ENCODE results near the gene HOXA7.

HOXA7 gene

DNA sequence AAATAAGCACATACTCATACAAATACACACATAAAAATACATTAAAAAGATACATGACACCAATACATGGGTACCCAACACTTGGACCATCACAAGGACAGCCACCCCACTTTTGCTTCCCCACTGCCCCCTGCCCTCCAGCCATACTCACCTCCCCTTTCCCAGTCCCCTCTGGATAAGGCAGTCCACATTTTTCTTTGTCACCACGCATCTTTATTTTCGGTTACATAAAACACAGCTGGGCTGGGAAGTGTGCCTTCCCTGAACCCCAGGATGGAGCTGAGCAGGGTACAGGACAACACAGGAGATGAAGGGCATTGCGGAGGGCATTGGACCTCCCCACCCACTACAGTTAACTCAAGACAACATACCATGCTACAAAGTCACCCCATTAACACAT is 2.9 kb downstream of the HOXA7 start:
- DNase-seq (ENCODE audit: insufficient read length, low spot score) (no peak), FAIRE-seq (no peak)
- TF ChIP-seq POLR2A (IDR thresholded peaks at IDR 0.05; ENCODE audit: low read depth, low read length), result no peak
- TF ChIP-seq SPI1 (IDR thresholded peaks at IDR 0.05; ENCODE audit: low read depth, low read length), result no peak
- TF ChIP-seq POLR2AphosphoS5 (IDR thresholded peaks at IDR 0.05; ENCODE audit: low read depth, low read length), result no peak
- TF ChIP-seq POU2F2 (IDR thresholded peaks at IDR 0.05; ENCODE audit: low read depth, low read length), result no peak
- no peak for TF ChIP-seq PAX5 (IDR thresholded peaks at IDR 0.05; ENCODE audit: insufficient read depth, low read length, severe bottlenecking)
- TF ChIP-seq TAF1 (IDR thresholded peaks at IDR 0.05; ENCODE audit: low read depth, low read length), result no peak

DNA sequence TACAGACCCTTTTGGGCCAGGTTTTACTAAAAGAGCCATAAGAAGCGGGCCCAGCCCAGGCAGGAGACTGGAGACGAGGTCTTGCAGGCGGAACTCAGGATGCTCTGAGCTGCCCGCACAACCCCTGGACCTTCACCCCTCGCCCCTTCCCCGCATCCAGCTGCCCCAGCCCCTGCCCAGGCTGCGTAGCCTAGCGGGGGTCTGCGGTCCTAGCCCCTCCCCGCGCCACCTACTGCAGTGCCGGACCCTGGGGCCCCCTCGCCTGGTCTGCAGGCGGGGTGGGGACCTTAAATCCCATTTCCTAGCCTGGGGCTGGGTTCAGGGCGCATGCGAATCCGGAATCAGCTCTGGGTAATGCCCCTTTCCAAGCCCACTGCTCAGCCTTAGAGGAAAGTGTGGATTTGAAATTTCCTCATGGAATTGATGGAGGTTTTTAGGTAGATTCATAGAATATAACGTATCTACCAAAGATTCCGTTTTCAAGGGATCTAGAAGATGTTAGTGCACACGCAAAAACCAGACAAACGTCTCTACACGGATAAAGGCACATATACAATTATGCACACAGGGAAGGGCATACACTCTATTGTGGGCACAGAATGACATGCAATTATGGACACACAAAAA is 3.5 kb downstream of the HOXA7 start:
- no peak for TF ChIP-seq POU2F2 (IDR thresholded peaks at IDR 0.05; ENCODE audit: low read depth, low read length)
- TF ChIP-seq PAX5 (IDR thresholded peaks at IDR 0.05; ENCODE audit: insufficient read depth, low read length, severe bottlenecking), result no peak
- TF ChIP-seq SPI1 (IDR thresholded peaks at IDR 0.05; ENCODE audit: low read depth, low read length), result no peak
- no peak for TF ChIP-seq TAF1 (IDR thresholded peaks at IDR 0.05; ENCODE audit: low read depth, low read length)
- TF ChIP-seq POLR2A (IDR thresholded peaks at IDR 0.05; ENCODE audit: low read depth, low read length), result no peak
- no peak for TF ChIP-seq POLR2AphosphoS5 (IDR thresholded peaks at IDR 0.05; ENCODE audit: low read depth, low read length)
- DNase-seq (ENCODE audit: insufficient read length, low spot score) (no peak), FAIRE-seq (no peak)

DNA sequence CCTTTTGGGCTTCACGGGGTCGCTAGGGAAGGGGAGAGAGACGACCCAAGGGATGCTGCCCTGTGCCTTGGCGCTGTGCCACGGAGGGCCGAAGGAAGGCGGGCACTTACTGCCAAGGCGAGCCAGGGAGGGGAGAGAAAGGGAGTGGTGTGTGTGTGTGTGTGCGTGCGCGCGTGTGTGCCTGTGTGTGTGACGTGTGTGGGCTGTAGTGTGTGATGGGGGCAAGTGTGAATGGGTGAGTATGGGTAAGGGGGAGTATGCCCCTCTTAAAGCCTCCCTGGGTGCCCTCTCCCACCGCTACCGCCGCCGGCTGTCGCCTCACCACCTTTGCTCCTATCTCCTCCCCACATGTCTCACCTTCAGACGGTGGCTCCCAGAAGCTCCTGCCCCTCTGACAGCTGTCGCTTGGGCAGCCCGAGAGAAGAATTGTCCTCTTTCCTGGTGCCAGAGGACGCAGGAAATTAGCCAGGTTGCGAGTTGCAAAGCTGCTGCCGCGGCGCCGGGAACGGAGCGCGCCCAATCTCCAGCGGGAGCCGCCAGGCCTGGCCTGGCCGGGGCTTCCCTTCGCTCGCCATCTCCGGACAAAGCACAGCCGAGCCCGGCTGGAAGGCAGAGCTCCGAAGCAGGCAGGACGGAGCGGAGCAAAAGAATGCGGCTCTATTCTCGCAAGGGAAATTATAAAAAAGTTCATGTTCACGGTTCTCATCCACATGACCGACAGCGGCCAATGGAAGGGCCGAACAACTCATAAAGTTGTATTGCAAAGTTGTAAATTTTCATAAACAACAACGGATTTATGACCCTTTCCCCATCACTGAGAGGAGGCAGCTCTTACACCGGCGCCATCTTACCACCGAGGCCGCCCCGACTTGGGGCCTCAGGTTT is 4.3 kb downstream of the HOXA7 start, which contains the start of gene HOXA3:
TSS of gene HOXA3 (minus strand) at position 653 of the 885 bp plus-strand sequence. CDS start 41,943 bp downstream, outside the sequence.
- no peak for FAIRE-seq
- no peak for DNase-seq (ENCODE audit: insufficient read length, low spot score)
- no peak for TF ChIP-seq POLR2AphosphoS5 (IDR thresholded peaks at IDR 0.05; ENCODE audit: low read depth, low read length)
- TF ChIP-seq POU2F2 (IDR thresholded peaks at IDR 0.05; ENCODE audit: low read depth, low read length), result no peak
- no peak for TF ChIP-seq PAX5 (IDR thresholded peaks at IDR 0.05; ENCODE audit: insufficient read depth, low read length, severe bottlenecking)

DNA sequence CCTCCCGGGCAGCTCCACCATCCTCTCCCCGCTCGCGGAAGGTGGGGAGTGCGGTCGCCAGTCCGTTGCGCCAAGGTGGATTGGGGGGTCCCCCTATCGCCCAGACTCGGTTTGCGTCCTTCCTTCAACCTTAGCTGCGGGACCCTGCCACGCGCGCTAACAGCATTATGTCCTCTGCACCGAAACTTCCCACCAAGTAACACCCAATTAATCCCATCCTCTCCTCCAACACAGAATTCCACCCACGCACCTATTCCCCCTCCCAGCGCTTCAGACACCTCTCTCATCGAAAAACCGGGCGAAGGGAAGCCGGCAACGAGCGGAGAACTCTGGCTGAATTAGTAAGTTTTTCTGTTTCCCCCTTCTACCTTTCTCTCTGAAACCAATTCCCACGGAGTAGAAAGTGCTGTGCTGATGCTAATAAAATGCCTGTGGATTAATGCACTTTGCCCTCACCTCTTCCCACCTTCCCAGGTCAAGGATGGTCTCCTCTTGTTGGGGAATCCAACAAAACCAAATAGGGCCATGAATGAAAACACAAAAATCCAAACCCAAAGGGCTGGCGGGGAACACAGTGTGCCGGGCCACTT is 5.0 kb downstream of the HOXA7 start:
- TF ChIP-seq POU2F2 (IDR thresholded peaks at IDR 0.05; ENCODE audit: low read depth, low read length), result no peak
- TF ChIP-seq PAX5 (IDR thresholded peaks at IDR 0.05; ENCODE audit: insufficient read depth, low read length, severe bottlenecking), result no peak
- TF ChIP-seq POLR2A (IDR thresholded peaks at IDR 0.05; ENCODE audit: low read depth, low read length), result no peak
- TF ChIP-seq POLR2AphosphoS5 (IDR thresholded peaks at IDR 0.05; ENCODE audit: low read depth, low read length), result no peak
- DNase-seq (ENCODE audit: insufficient read length, low spot score), result no peak

DNA sequence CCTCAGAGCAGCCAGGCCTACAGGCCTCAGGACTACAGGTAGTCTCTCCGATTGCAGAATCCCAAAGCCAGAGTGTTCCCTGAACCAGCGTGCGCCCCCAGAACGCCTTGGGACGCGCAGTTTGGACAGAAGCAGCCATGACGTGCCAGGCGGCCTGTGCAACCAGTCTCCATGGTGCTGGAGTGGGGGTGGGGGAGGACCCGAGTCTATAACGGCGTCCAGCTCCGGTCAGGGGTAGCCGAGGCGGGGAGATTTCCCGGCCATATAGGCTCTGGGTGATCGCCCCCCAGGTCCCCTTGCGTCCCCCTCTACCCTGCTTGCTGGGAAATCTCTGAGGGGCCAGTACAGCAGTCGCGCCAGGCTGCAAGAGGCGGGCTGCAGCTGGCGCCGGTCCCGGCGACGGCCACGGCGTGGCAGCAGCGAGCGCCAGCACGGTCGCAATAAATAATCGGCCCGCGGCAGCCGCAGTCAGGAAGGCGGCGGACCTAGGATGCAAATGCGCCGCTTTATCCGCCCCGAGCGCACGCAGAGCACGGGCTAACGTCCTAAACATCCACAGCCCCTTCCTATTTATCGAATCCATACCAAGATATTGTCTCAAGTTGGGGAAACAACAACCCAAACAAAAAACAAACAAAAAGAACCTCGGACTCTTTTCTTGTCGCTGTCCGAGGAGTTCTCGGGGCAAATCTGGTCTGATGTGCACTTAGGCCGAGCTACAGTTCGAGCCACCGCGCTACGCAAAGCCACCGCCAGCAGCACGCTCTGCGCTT is 5.7 kb downstream of the HOXA7 start:
- TF ChIP-seq PAX5 (IDR thresholded peaks at IDR 0.05; ENCODE audit: insufficient read depth, low read length, severe bottlenecking) (no peak), POU2F2 (IDR thresholded peaks at IDR 0.05; ENCODE audit: low read depth, low read length) (peak; percentile 59; the same call in 1 of the 2 replicates), SPI1 (IDR thresholded peaks at IDR 0.05; ENCODE audit: low read depth, low read length) (no peak), POLR2AphosphoS5 (IDR thresholded peaks at IDR 0.05; ENCODE audit: low read depth, low read length) (no peak), TAF1 (IDR thresholded peaks at IDR 0.05; ENCODE audit: low read depth, low read length) (no peak), POLR2A (IDR thresholded peaks at IDR 0.05; ENCODE audit: low read depth, low read length) (no peak)
- peak; percentile 88 for FAIRE-seq

More for the DNA sequence above, 5.0 kb downstream of the HOXA7 start:
- no peak for FAIRE-seq

DNA sequence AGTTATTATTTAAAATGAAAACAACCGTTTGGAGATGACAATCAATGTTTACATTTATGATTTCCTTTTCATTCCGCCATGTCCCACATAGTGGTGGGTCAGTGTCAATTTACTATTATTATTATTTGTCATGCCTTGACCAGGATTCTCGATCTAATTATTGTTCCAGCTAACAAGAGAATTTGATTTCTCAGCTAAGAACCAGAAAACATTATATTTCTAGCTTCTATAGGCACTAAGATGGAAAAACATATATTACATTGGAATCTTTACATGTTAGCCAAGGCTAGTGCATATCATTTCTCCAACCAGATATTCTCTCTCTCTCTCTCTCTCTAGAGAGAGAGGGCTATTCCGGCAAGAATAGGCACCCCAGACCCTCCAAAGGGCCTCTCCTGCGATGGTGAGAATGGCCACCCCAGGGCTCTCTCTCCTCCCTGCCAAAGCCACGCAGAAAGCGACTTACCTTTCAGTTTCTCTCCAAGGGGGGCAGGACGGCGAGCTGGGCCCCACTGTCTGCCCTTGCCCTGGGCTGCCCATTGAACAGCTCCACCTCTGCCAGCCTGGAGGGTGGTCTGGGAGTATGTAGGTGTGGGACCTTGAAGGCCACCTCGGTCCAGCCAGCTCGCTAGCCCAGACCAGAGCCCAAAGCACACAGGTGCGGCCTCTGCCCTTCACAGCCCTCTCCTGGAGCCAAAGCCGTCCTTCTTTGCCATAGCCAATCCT is 6.5 kb downstream of the HOXA7 start:
- FAIRE-seq, result no peak
- DNase-seq (ENCODE audit: insufficient read length, low spot score), result no peak
- TF ChIP-seq TAF1 (IDR thresholded peaks at IDR 0.05; ENCODE audit: low read depth, low read length) (no peak), SPI1 (IDR thresholded peaks at IDR 0.05; ENCODE audit: low read depth, low read length) (no peak), POLR2AphosphoS5 (IDR thresholded peaks at IDR 0.05; ENCODE audit: low read depth, low read length) (no peak), PAX5 (IDR thresholded peaks at IDR 0.05; ENCODE audit: insufficient read depth, low read length, severe bottlenecking) (no peak)

More for the DNA sequence above, 5.7 kb downstream of the HOXA7 start:
- DNase-seq (ENCODE audit: insufficient read length, low spot score), result peak; percentile 86

DNA sequence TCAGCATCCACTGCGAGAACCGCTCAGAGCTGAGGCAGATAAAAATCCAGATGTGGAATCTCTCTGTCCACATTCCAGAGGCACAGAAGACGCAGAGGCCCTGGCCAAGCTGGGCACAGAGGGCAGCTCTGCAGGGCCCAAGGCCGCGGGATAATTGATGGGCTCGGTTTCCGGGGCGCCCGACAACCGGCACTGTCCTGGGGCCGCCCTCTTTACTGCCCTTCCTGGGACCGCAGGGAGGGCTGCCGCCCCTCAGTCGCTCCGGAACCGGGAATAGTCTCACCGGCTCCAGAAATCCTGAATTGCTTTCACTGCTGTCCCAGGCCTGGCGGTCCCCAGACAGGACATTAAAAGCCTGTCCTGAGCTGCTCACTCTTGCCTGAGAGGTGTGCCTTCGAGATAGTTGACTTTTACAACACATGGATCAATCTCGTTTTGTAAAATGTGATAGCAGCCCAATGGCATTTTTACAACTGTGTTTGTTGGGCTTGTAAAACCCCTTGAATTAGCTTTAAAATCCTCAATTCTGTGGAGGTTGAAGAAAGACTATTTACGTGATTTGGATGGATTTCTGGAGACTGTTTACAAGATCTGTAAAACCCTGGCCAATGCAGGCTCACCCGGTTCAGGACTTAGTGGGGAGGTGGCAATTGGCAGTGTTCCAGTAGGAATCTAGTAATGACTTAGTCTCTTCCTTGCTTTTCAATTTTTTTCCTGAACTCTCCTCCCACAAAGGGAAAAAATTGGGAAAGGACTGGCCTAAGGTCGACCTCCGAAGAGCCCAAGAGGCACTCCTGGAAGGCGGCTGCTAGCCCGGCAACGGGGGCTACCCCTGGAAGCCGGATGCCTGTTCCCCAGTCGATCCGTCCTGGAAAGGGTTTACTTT is 7.5 kb downstream of the HOXA7 start:
- TF ChIP-seq POLR2A (IDR thresholded peaks at IDR 0.05; ENCODE audit: low read depth, low read length), result no peak
- FAIRE-seq (no peak), DNase-seq (ENCODE audit: insufficient read length, low spot score) (no peak)

DNA sequence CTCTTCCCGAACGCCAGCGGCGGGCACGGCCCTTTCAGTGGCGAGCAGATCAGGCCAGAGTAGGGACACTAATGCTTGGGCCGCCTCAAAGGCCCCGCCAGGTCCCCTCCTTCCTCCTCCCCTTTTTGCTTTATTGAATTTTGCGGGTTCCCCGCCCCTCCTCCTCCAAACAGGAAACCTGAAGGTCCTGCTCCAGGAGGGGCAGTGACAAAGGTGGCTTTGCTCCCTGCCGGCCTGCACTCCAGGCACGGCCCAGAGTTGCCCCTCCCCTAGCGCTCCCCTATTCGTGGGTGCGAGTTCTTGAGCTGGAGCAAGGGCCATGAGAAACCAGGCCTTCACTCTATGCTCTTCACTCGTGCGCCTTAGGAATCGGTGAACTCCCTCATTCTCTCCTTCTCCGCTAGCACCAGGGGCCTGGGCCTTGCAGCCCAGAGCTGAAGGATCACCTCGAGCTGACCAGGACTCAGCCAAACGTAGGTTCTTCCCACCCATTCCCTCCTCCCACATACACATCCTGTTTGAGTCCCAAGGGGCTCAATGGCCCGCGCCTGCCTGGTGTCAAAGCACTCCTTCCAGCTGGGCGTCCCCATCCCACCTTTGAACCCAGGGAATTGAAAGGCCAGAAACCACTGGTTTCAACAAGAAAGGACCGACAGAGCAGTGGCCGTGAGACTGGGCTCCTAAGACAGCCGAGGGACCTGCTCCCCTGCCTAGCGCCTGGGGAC is 8.3 kb downstream of the HOXA7 start:
- DNase-seq (ENCODE audit: insufficient read length, low spot score) (no peak), FAIRE-seq (no peak)
- TF ChIP-seq POLR2AphosphoS5 (IDR thresholded peaks at IDR 0.05; ENCODE audit: low read depth, low read length), result no peak
- no peak for TF ChIP-seq POU2F2 (IDR thresholded peaks at IDR 0.05; ENCODE audit: low read depth, low read length)
- TF ChIP-seq SPI1 (IDR thresholded peaks at IDR 0.05; ENCODE audit: low read depth, low read length), result no peak
- TF ChIP-seq TAF1 (IDR thresholded peaks at IDR 0.05; ENCODE audit: low read depth, low read length), result no peak
- no peak for TF ChIP-seq POLR2A (IDR thresholded peaks at IDR 0.05; ENCODE audit: low read depth, low read length)
- TF ChIP-seq PAX5 (IDR thresholded peaks at IDR 0.05; ENCODE audit: insufficient read depth, low read length, severe bottlenecking), result no peak
